Cardiac muscle cell (in vitro differentiated cells and primary cell): ENCODE data around the gene FARS2. TPM values are rescaled to one million over a fixed set of nuclear protein-coding genes. Genes with fewer than 3 reads are reported as not detected.

Experiments used
- DNase-seq, 2 donors: peaks; one replicate each; pipeline versions ENCODE4 v3.0.0 to v3.0.0-alpha.2; 2010 to 2017; ENCODE audit warnings: low read depth in 1 of 2, low spot score in 1 of 2
- H3K27ac ChIP-seq: fragments of 200-600 bp; sonication (generic); 2 replicates; pipeline ENCODE4 v1.5.1; 2016
- H3K27me3 ChIP-seq: fragments of 200-600 bp; sonication (generic); 2 replicates; pipeline ENCODE4 v1.6.0; 2016; ENCODE audit warnings: control low read depth
- H3K36me3 ChIP-seq: fragments of 200-600 bp; sonication (generic); 2 replicates; pipeline ENCODE4 v1.5.1; 2016; ENCODE audit warnings: control low read depth
- H3K4me1 ChIP-seq: fragments of 200-600 bp; sonication (generic); 2 replicates; pipeline ENCODE4 v1.8.1; 2017; ENCODE audit warnings: low read depth, mild to moderate bottlenecking, mixed run types
- H3K4me3 ChIP-seq: fragments of 200-600 bp; sonication (generic); 2 replicates; pipeline ENCODE4 v1.5.1; 2016; ENCODE audit warnings: mild to moderate bottlenecking
- H3K9me3 ChIP-seq: fragments of 200-600 bp; sonication (generic); 2 replicates; pipeline ENCODE4 v1.5.1; 2017; ENCODE audit warnings: low read depth, mild to moderate bottlenecking, control low read depth
- CTCF ChIP-seq: IDR thresholded peaks from 2 replicates; pipeline ENCODE4 v1.5.1; 2012; ENCODE audit warnings: low read depth, mild to moderate bottlenecking, low read length
- polyA plus RNA-seq: library from polyadenylated mRNA; unstranded; fragments of >200 nt; fragmentation: Nextera tagmentation; extraction: Ambion mirVana; gene quantifications from 2 replicates; pipeline ENCODE4 v1.2.1, GENCODE V29; 2016
- total RNA-seq: library from RNA; depleted of rRNA; stranded (reverse); fragments of >200 nt; gene quantifications from 2 replicates; pipeline ENCODE4 v1.2.3, GENCODE V29; 2016

The FARS2 gene
- total and polyA plus RNA-seq, 2 experiments from 2014 or later = 12.4 to 22.5 TPM

DNA sequence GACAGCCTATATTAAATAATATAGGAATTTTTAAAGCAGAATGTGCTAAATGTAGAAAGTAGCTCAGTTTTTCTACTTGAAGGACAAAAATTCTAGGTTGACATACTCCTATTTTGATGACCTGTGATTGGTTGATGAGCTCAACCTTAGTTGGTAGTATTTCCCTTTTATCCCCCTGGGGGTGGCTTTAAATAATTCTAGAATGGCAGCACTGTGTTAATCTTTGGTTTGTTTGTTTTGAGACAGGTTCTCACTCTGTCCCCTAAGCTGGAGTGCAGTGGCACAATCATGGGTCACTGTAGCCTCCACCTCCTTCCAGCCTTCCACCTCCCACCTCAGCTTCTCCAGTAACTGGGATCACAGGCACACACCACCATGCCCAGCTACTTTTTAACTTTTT, 29.2 kb downstream of the FARS2 start:
- H3K4me1 ChIP-seq = peaks cover 28% of the 10 kb centered on the region
- H3K27me3 ChIP-seq = no peaks in the 10 kb centered on the region
- no peak overlapping the region for H3K27ac ChIP-seq
- no peak for DNase-seq
- TF ChIP-seq CTCF = no peak
- H3K9me3 ChIP-seq = no peaks in the 10 kb centered on the region
- H3K4me3 ChIP-seq = no peak overlapping the region
- no peaks in the 10 kb centered on the region for H3K36me3 ChIP-seq

- no peak for TF ChIP-seq CTCF
- no peaks in the 10 kb centered on the region for H3K27me3 ChIP-seq
- H3K4me3 ChIP-seq = no peak overlapping the region
- peak overlapping the region; percentile 64 for H3K27ac ChIP-seq
- H3K36me3 ChIP-seq = no peaks in the 10 kb centered on the region
- no peaks in the 10 kb centered on the region for H3K9me3 ChIP-seq
- peaks cover 24% of the 10 kb centered on the region for H3K4me1 ChIP-seq
- peak in 1 of 2 donors; percentile 37 for DNase-seq
These were observed 30.8 kb downstream of the FARS2 start for GRCh38 chr6:5292154-5292553.

DNA sequence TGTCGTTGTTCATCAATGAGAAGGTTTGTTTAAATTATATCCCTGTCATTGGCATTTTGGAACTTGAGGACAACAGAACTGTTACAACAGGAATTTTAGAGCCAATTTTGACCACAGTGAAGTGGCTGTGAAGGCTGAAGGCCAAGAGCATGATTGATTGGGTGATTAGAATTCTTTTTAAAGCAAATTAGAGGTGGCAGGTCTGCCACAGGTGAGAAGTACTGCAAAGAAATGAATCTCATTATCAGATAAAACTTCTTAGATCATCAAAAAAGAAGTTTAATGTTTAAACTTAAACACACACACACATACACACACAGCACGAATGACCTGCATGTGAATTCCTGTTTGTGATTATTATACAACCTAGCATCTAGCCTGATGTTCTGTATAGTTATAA, 32.4 kb downstream of the FARS2 start:
- no peak for TF ChIP-seq CTCF
- Histone ChIP-seq H3K27me3 (no peaks in the 10 kb centered on the region), H3K4me1 (peaks cover 24% of the 10 kb centered on the region), H3K36me3 (no peaks in the 10 kb centered on the region), H3K4me3 (no peak overlapping the region), H3K9me3 (no peaks in the 10 kb centered on the region), H3K27ac (no peak overlapping the region)
- DNase-seq = no peak

DNA sequence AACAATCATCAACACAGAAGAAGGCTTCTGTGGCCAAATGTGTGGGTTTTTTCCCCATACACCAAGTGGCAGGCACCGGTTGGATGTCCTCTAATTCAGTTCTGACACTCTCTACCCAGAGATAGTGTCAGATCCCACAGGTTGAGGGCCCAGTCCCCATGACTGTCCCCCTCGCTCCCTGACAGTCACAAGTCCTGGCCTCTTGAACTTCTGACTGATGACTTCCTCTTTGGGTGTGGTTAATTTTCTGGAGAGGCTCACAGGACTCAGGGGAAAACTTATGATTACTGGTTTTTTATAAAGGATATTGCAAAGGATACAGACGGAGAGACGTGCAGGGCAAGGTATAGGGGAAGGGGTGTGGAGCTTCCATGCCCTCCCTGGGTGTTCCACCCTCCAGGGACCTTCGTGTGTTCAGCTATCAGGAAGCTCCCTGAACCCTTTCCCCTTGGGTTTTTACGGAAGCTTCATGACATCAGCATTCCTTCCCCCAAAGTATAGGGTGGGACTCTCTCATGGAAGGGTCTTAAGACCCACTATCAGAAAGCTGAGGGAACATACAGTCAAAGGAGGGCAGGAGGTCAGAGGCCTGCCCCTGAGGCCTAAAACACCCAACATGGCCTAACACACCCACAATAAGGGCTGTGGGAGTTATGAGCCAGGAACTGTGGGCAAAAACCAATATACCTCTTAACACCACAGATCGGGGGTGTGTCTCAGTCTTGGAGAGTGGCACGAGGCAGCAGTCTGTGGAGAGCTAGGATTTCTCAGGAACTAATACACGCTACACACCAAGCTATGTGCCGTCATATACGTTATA, 33.3 kb downstream of the FARS2 start:
- Histone ChIP-seq H3K27ac (no peak overlapping the region), H3K27me3 (no peaks in the 10 kb centered on the region), H3K9me3 (no peaks in the 10 kb centered on the region), H3K4me1 (peaks cover 24% of the 10 kb centered on the region), H3K4me3 (no peak overlapping the region), H3K36me3 (no peaks in the 10 kb centered on the region)
- no peak for DNase-seq
- TF ChIP-seq CTCF = no peak

DNA sequence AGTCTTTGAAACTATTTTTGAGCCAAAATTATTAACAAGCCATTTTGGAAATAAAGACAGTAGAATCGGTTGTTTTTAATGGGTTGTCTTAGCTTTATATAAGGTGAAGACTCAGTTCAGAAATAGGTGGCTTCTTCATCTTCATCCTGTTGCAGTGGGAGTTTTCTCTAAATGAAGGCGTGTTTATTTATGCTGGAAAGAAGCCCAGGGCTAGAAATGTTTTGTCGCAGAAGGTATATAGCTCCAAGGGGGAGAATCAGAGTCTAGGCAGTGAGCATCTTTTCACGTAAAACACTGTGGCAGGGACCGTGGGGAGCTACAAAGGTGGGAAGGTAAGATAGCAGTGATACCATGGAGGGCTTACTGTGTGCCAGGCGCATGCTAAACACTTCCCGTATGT, 34.3 kb downstream of the FARS2 start:
- Histone ChIP-seq H3K9me3 (no peaks in the 10 kb centered on the region), H3K27me3 (no peaks in the 10 kb centered on the region), H3K36me3 (no peaks in the 10 kb centered on the region), H3K4me3 (no peak overlapping the region), H3K27ac (no peak overlapping the region), H3K4me1 (peaks cover 24% of the 10 kb centered on the region)
- no peak for DNase-seq
- TF ChIP-seq CTCF = no peak
